Activated CD8-positive, alpha-beta memory T cell treated with anti-CD3 and anti-CD28 coated beads for 4 hours (primary cell): ENCODE data around the gene XIAP.
"Not testable (repeated sequence)": the region's sequence is repeated elsewhere in the genome, so short reads cannot be mapped to it uniquely, and the experiment has no call there.

ENCODE experiments used
- DNase-seq, 2 donors: peaks; one replicate each; pipeline ENCODE4 v3.0.0-alpha.2; 2020; ENCODE audit warnings: low read depth in 2 of 2

Gene XIAP

GRCh38 chrX:123859846-123860838 is at the start of gene XIAP:
Gene XIAP (plus strand): TSS chrX:123860053. CDS start chrX:123885663, 25,610 bp downstream.
- peak; percentile 17 to 23 for DNase-seq

- DNase-seq, result no peak
Measured at GRCh38 chrX:123814343-123814742, 45.5 kb upstream of the XIAP start.

GRCh38 chrX:123814934-123815394 is 44.9 kb upstream of the XIAP start:
- not testable (repeated sequence) for DNase-seq

- no peak for DNase-seq
Measured at GRCh38 chrX:123817288-123817894, 42.5 kb upstream of the XIAP start.

- DNase-seq, result no peak
Measured at GRCh38 chrX:123818243-123818642, 41.6 kb upstream of the XIAP start.

- DNase-seq, result no peak
Measured at GRCh38 chrX:123822965-123823364, 36.9 kb upstream of the XIAP start.

- no peak for DNase-seq
Measured at GRCh38 chrX:123830309-123830708, 29.5 kb upstream of the XIAP start.

GRCh38 chrX:123833387-123833786 is 26.5 kb upstream of the XIAP start:
- peak; percentile 10 to 17 for DNase-seq

GRCh38 chrX:123834116-123834515 is 25.7 kb upstream of the XIAP start:
- no peak for DNase-seq

- no peak for DNase-seq
Measured at GRCh38 chrX:123835661-123836371, 24.0 kb upstream of the XIAP start.

- not testable (repeated sequence) for DNase-seq
Measured at GRCh38 chrX:123845129-123845528, 14.7 kb upstream of the XIAP start.

- DNase-seq, result no peak
Measured at GRCh38 chrX:123846577-123847038, 13.2 kb upstream of the XIAP start.

GRCh38 chrX:123847056-123847455 is 12.8 kb upstream of the XIAP start:
- DNase-seq, result no peak

- DNase-seq, result no peak
Measured at GRCh38 chrX:123849096-123849495, 10.8 kb upstream of the XIAP start.

- not testable (repeated sequence) for DNase-seq
Measured at GRCh38 chrX:123849906-123850305, 9.9 kb upstream of the XIAP start.

- no peak for DNase-seq
Measured at GRCh38 chrX:123851079-123851478, 8.8 kb upstream of the XIAP start.

- no peak for DNase-seq
Measured at GRCh38 chrX:123854329-123854728, 5.5 kb upstream of the XIAP start.

GRCh38 chrX:123859409-123859845 is 426 bp upstream of the XIAP start:
- DNase-seq, result peak; percentile 18 to 23

GRCh38 chrX:123860983-123861382 is 1.1 kb downstream of the XIAP start:
- no peak for DNase-seq

- no peak for DNase-seq
Measured at GRCh38 chrX:123869488-123869887, 9.6 kb downstream of the XIAP start.

GRCh38 chrX:123871309-123871708 is 11.5 kb downstream of the XIAP start:
- DNase-seq, result no peak

- DNase-seq, result no peak
Measured at GRCh38 chrX:123873956-123874355, 14.1 kb downstream of the XIAP start.
